IPS-NIHi11 (cell line): ENCODE data around the gene OXNAD1.

ENCODE experiments used
- DNase-seq: peaks from one replicate; pipeline ENCODE4 v3.0.0; 2012; ENCODE audit warnings: mixed read lengths, low spot score

The OXNAD1 gene

DNA sequence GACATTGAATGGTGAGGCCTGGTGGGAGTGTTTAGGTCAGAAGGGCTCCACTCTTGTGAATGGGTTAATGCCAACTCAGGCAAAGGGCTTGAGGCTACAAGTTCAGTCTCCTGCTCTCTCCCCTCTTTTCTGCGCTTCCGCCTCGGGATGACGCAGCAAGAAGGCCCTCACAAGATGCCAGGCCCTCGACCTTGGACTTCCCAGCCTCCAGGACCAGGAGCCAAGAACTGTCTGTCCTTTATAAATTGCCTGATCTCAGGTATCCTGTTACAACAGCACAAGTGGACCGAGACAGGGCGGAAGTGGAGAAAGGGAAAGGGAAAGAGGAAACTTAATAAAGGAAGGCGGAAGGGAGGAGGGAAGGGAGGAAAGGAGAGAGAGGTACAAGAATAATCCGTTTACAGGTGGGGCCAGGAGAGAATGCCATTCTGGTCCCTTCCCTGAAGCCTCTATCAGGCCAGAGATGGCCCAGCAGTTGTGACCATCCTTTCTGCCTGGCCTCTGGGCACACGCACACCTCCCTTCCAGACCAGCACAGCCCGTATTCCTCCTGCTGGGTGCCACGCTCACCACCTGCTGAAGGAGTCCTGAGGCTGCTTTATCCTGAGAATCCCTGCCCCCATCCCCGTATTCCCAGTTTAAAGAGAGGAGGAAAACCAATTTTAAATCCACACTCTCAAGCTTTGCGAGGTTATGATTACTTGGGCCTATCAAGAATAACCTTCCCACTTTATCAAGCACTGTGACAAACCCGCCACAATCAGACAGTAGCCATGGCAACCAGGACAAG lies 64.2 kb downstream of the OXNAD1 start:
- no peak for DNase-seq

- DNase-seq = no peak
Observed at GRCh38 chr3:16329826-16330129, 64.8 kb downstream of the OXNAD1 start.

DNA sequence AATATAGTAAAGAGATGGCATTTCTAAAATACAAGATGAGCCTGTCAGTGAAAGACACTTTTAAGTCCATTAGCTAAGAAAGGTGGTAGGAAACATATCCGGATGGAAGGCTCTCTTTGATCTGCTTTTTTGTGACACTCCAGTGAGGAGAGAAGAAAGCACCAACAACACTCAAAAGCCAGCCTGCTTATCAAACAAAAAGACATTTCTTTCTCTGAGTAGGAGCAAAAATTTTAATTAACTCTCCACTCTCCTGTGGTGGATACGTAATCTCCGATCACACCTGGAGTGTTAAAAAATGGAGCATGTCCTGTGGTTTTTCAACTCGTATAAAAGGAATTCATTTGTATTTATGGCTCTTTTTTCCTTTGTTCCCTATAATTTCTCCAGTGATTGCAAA lies 65.3 kb downstream of the OXNAD1 start:
- DNase-seq = no peak

DNA sequence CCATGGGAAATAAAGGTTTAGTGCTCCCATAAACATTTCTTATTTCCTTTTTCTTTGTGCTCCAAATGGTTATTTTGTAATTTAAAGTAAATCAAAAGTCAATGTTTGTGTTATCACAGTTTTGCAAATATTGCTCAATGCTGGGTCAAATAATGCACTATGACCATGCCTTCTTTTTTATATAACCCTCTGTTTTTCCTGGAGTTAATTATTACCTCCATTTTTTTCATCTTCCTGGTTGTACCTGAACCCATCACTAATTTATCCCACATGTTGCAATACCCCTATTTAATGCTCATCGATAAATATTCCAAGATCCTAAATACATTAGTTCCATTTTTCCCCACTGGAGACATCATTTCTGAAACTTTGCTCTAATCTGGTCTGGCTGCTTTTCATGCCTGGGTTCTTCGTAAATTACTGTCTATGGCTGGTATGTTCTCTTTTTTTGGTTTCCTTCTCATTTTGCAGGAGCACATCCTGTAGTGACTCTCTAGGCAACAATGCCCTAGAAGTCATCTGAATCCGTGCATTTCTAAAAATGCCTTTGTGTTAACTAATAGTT lies 66.4 kb downstream of the OXNAD1 start:
- no peak for DNase-seq

- DNase-seq = no peak
Observed at GRCh38 chr3:16332904-16333426, 68.0 kb downstream of the OXNAD1 start.

DNA sequence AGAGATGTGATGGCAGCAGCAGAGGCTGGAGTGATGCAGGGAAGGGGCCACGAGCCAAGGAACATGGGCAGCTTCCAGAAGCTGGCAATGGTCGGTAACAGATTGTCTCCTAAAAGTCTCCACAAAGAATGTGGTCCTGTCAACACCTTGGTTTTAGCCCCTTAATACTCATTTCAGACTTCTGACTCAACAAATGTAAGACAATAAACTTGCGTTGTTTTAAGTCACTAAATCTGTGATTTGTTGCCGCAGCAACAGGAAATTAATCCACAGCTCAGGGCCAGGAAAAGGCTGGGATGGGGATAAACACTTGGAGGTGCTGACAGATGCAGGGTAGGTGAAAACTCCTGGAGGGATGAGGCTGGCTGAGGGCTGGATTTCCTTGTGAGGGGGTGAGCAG lies 69.9 kb downstream of the OXNAD1 start:
- no peak for DNase-seq

- DNase-seq = no peak
Observed at GRCh38 chr3:16335333-16335732, 70.3 kb downstream of the OXNAD1 start.

DNA sequence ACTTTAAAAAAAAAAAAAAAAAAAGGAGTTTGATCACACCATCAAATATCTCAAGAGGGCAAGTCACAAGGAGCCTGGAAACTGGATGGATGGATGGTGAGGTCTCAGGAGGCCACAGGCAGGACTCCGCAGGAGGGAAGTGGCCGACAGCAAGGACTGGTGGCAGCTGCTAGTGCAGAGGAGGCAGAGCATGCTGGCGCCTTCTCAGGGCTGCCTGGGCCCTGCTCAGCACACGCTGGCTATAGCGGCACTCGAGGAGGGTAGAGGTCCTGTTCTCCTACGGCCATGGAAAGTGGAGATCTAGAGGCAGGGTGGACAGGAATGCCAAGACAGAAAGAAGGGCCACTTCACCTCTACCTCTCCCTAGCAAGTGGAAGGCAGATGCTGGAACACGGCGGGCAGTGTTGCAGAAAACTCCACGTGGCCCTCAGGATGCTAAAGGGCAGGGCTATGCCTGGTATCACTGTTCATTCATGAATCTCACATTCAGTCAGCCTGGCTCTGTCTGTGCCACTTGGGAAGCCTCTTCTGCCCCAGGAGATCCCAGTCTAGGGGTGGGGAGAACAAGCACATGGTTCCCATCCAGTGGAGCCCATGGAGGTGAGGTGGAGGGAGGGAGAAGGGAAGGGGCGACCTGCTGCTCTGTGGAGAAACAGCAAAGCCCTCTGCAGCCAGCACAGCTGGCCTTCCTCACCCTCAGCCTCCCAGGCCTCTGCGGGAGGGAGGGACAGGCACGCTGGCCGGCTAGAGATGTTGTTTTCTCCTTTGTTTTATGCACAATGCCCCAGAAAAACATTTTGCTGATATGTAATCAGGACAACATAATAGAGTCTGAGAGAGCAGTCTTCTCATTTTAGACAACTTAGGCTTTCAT lies 71.0 kb downstream of the OXNAD1 start:
- DNase-seq = no peak

DNA sequence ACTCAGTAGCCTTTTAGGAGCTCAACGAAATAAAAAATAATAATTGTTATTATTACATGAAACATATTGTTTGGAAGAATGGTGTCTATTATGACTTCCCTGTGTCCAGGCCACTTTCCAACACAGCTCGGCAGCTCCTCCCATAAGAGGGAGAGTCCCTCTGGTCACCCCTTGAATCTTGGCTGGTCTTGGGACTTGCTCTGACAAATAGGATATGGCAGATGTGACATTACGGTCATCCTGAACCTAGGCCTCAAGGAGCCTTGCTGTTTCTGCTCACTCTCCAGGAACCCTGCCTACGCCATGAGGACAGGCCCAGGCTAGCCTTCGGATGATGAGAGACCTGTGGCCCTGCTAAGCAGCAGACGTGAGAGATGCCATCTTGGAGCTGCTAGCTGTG lies 71.8 kb downstream of the OXNAD1 start:
- no peak for DNase-seq

- DNase-seq = no peak
Observed at GRCh38 chr3:16337856-16338540, 73.0 kb downstream of the OXNAD1 start.

DNA sequence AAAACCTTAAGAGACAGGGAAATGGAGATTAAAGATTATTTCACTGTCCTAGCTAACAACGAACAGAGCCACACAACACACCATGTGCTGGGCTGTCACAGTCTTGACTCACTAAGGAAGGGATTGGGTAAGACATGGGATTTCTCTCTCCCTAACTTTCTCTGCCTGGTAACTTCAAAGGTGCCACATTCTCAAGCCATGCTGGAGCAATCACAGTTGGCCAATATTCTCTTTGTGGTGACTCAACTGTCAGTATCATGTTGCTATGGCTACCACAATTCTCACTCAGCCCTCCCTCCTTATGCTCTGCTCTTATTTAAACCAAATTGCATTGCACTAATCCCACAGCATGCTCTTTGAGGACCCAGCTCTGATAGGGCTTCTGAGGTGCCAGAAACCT lies 74.0 kb downstream of the OXNAD1 start:
- no peak for DNase-seq

DNA sequence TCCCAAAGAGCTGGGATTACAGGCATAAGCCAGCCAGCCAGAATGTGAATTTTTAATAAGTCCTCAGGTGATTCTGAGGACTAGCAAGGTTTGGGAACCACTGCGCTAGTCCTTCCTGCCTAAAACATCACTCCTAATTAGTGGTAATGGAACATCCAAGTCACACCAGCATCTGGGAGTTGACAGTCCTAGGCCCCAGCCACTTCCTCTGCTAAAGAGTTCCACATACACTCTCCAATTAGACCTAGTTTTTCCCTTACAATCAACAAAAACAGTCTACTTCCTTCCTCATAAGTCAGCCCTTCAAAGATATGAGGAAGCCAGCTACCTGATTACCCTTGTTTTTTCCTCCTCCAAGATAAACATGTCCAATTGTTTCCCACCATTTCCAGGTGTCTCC lies 78.1 kb downstream of the OXNAD1 start:
- no peak for DNase-seq

- DNase-seq = no peak
Observed at GRCh38 chr3:16346413-16347081, 81.5 kb downstream of the OXNAD1 start.

- DNase-seq = no peak
Observed at GRCh38 chr3:16347548-16347947, 82.5 kb downstream of the OXNAD1 start.

DNA sequence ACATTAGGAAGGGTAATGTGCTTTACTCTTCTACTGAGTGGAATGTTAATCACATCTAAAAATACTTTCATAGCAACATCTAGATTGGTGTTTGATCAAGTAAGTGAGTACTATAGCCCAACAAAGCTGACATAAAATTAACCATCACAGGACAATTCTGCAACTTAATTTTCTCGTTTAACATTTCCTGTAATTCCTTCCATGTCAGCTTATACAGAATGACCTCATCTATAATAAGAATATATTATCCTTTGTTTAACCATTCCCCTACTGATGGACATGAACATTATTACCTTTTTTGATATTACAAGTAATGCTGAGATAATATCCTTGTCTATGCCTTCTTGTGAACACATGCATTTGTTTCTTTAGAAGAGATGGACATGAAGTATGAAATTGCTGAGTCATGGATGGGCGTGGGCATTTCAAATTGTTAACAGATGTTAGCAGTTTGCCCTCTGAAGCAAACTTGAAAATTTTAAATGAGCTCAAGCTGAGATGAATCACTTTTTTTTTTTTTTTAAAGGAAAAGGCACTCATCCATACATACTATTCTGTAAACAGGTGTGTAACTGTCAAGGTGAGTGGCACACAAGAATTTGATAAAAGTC lies 85.1 kb downstream of the OXNAD1 start:
- DNase-seq = no peak

DNA sequence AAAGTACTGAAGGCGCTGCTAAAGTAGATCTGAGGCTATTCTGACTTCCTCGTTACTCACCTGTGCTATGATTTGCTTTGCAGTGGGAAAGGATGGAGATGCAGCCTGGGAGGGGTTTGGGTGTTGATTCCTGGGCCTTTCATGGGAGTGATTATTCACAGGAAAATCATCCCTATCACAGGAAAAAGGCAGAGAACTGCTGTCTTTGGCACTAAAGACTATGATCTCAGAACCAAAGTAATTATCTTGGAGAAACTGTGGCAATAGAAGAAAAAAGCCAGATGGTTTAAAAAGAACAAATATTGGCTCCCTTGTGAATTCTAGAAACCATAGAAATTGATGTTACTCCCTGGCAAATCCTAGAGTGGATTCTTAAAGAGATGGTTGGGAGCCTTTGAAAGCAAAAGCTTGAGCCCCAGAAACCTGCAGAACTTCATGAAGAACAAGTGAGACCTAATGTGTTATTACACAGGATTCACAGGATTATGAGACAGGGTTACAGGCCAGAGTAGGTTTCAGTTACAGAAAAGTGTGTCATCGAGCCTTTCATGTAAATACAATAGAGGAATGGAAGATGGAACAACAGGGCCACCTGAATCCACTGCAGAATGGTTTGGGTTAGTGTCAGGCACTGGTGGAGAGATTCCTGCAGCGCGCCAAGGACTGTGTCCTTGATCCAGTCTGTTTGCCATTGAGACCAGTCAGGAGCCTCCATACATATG lies 85.7 kb downstream of the OXNAD1 start:
- no peak for DNase-seq

DNA sequence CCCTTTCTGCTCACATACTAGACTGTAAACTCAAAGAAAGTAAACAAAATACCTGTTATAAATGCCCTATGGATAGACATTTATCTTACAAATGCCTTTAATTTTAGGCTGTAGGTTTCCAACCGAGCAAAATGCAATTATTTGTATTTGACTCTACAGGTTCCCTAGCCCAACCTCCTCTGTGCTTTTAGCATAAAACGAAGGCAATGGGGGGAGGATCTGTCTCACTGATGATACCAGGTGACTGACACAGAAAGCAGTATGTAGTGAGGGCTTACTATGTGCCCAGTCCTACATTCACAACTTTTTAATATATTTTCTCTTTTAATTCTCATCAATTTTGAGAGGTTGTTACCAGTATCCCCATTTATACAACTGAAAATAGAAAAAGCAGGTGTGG lies 87.4 kb downstream of the OXNAD1 start:
- DNase-seq = no peak

DNA sequence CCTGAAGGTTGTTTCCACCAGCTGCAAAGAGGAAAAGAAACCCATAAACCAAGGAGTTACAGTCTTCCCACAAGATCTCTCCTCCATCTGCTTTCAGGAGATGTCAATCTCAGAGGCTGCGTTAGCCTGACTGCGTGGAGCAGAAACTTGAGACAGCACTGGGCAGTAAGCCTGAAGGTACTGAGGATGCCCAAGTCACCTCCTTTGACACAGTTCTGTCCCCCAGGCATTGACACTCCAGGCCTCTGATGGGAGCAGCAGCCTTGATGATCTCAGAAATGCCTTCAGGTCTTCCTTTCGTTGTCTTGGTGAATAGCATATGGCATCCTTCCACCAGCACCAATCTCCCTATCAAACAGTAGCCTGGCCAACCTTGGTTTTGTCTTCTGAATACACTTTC lies 89.3 kb downstream of the OXNAD1 start:
- no peak for DNase-seq
